ENCODE measurements around the gene DVL3.

The DVL3 gene

GRCh38 chr3:184154885-184155643 lies at the start of gene DVL3:
DVL3 (plus strand) TSS chr3:184155377; CDS start chr3:184155636, 259 bp downstream.
- H3F3A ChIP-seq (ENCODE audit: insufficient read depth) = peaks cover 14% of the 10 kb centered on the region
- H3K36me3 ChIP-seq (ENCODE audit: low read length) = no peaks in the 10 kb centered on the region
- peak within 1 kb of the TSS; percentile 100 for H2AFZ ChIP-seq (ENCODE audit: low read depth, low read length, severe bottlenecking)
- peak within 1 kb of the TSS; percentile 71 for H3K9ac ChIP-seq (ENCODE audit: low read length)
- peak within 1 kb of the TSS; percentile 29; the same call in 1 of the 2 replicates for H3K27ac ChIP-seq (ENCODE audit: low read depth, low read length)
- H3K4me2 ChIP-seq (ENCODE audit: low read depth, low read length, poor library complexity, severe bottlenecking) = peak within 1 kb of the TSS; percentile 90
- no peaks in the 10 kb centered on the region for H3K9me3 ChIP-seq (ENCODE audit: insufficient read depth, low read length)
- no peaks in the 10 kb centered on the region for H3K9me2 ChIP-seq (replicated peaks; ENCODE audit: insufficient read depth, low read length)
- H4K20me1 ChIP-seq (ENCODE audit: low read depth, low read length) = no peaks in the 10 kb centered on the region
- H3K27me3 ChIP-seq (ENCODE audit: low read length) = no peaks in the 10 kb centered on the region
- TF ChIP-seq EZH2phosphoT487 (conservative IDR thresholded peaks at IDR 0.05; ENCODE audit: low read length) (no peak), CTCF (IDR thresholded peaks at IDR 0.05; ENCODE audit: insufficient read depth, low read length, poor library complexity, severe bottlenecking) (no peak)
- H3K4me3 ChIP-seq (ENCODE audit: insufficient read depth, low read length, poor library complexity, severe bottlenecking) = peak within 1 kb of the TSS; percentile 67
- H3K79me2 ChIP-seq (ENCODE audit: insufficient read depth, low read length) = peaks cover 34% of the 10 kb centered on the region

DNA sequence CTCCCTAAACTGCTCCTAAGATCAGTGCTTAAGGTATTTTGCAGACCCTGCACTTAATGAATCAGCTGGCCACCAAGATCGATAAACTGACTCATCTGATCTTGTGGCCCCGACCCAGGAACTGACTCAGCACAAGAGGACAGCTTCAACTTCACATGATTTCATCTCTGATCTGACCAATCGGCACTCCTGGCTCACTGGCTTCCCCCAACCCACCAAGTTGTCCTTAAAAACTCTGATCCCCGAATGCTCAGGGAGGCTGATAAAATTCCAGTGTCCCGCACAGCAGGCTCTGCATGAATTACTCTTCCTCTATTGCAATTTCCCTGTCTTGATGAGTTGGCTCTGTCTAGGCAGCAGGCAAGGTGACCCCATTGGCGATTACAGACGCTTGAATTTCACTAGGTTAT lies 44.9 kb upstream of the DVL3 start:
- Histone ChIP-seq H3K4me3 (ENCODE audit: insufficient read depth, low read length, poor library complexity, severe bottlenecking) (no peak overlapping the region), H3K9me2 (replicated peaks; ENCODE audit: insufficient read depth, low read length) (no peaks in the 10 kb centered on the region), H4K20me1 (ENCODE audit: low read depth, low read length) (no peaks in the 10 kb centered on the region), H3K9ac (ENCODE audit: low read length) (no peak overlapping the region), H3K4me2 (ENCODE audit: low read depth, low read length, poor library complexity, severe bottlenecking) (no peak overlapping the region), H3K27me3 (ENCODE audit: low read length) (no peaks in the 10 kb centered on the region), H3F3A (ENCODE audit: insufficient read depth) (no peaks in the 10 kb centered on the region), H3K9me3 (ENCODE audit: insufficient read depth, low read length) (no peaks in the 10 kb centered on the region), H3K79me2 (ENCODE audit: insufficient read depth, low read length) (no peaks in the 10 kb centered on the region), H2AFZ (ENCODE audit: low read depth, low read length, severe bottlenecking) (no peak overlapping the region), H3K27ac (ENCODE audit: low read depth, low read length) (no peak overlapping the region), H3K36me3 (ENCODE audit: low read length) (no peaks in the 10 kb centered on the region)
- TF ChIP-seq EZH2phosphoT487 (conservative IDR thresholded peaks at IDR 0.05; ENCODE audit: low read length) (no peak), CTCF (IDR thresholded peaks at IDR 0.05; ENCODE audit: insufficient read depth, low read length, poor library complexity, severe bottlenecking) (no peak)

DNA sequence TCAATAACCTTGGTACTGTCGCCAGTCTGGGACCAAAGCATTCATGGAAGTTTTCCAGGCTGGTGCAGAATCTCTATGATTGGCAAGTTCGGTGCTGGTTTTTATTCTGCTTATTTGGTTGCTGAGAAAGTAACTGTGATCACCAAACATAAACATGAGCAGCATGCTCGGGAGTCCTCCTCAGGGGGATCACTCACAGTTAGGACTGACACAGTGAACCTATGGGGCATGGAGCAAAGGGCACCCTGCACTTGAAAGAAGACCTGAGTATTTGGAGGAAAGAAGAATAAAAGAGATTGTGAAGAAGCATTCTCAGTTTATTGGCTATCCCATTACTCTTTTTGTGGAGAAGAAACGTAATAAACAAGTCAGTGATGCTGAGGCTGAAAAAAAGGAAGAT lies 39.2 kb upstream of the DVL3 start:
- no peak overlapping the region for H3K4me3 ChIP-seq (ENCODE audit: insufficient read depth, low read length, poor library complexity, severe bottlenecking)
- no peak overlapping the region for H3K9ac ChIP-seq (ENCODE audit: low read length)
- no peaks in the 10 kb centered on the region for H4K20me1 ChIP-seq (ENCODE audit: low read depth, low read length)
- TF ChIP-seq EZH2phosphoT487 (conservative IDR thresholded peaks at IDR 0.05; ENCODE audit: low read length) (no peak), CTCF (IDR thresholded peaks at IDR 0.05; ENCODE audit: insufficient read depth, low read length, poor library complexity, severe bottlenecking) (no peak)
- H3K9me3 ChIP-seq (ENCODE audit: insufficient read depth, low read length) = no peaks in the 10 kb centered on the region
- no peaks in the 10 kb centered on the region for H3K79me2 ChIP-seq (ENCODE audit: insufficient read depth, low read length)
- H3K27ac ChIP-seq (ENCODE audit: low read depth, low read length) = no peak overlapping the region
- H3K36me3 ChIP-seq (ENCODE audit: low read length) = no peaks in the 10 kb centered on the region
- no peak overlapping the region for H2AFZ ChIP-seq (ENCODE audit: low read depth, low read length, severe bottlenecking)
- H3K9me2 ChIP-seq (replicated peaks; ENCODE audit: insufficient read depth, low read length) = no peaks in the 10 kb centered on the region
- H3K27me3 ChIP-seq (ENCODE audit: low read length) = no peaks in the 10 kb centered on the region
- no peak overlapping the region for H3K4me2 ChIP-seq (ENCODE audit: low read depth, low read length, poor library complexity, severe bottlenecking)
- no peaks in the 10 kb centered on the region for H3F3A ChIP-seq (ENCODE audit: insufficient read depth)

Measured in SU-DHL-6 (cell line).